ENCODE data around the gene FHAD1. TPM values are rescaled to one million over a fixed set of nuclear protein-coding genes. Genes with fewer than 3 reads are reported as not detected.

FHAD1 gene
- total and polyA plus RNA-seq, 2 donors (not counting 3 experiments of a cell fraction or from before 2014, with no cell fraction given) = 0.04 to 0.69 TPM

DNA sequence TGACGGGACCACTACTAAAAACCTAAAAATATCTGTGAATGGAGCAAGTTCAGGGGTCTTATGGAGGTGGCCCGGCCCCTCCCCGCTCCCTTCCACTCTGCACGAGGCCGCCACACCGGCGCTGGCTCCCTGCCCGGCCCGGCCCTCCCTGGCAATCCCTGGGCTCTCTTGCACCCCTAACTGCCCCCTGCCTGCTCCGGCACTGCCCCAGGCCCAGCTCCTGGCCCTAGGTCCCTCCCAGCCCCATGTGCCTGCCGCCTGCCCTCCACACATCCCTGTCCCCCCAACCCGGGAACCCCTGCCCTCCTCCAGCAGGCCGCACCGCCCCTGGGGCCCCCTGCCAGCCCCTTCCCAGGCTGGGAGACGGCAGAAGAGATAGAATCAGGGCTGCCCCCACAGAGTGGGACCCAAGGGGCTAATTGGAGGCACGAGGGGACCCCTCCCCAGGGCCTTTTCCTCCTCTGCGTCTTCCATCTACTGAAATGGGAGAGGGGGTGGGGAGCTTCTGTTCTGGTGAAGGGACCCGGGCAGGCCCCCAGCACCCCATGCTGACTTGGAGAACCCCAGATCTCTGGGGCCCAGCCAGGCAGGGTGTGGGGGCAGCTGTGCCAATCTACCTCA, 181.9 kb downstream of the FHAD1 start:
- Histone ChIP-seq H4K20me1 (replicated peaks; ENCODE audit: control insufficient read depth, extremely low read depth, insufficient read depth, low read length) (no peaks in the 10 kb centered on the region), H2AFZ (ENCODE audit: low read depth, low read length) (no peak overlapping the region), H3K9me1 (replicated peaks; ENCODE audit: control insufficient read depth, extremely low read depth, insufficient read depth, low read length) (no peaks in the 10 kb centered on the region), H3K27ac (ENCODE audit: insufficient read depth, low read depth, low read length) (no peak overlapping the region), H3K9me3 (replicated peaks; ENCODE audit: control insufficient read depth, insufficient read depth, low read length) (no peaks in the 10 kb centered on the region), H3K79me2 (ENCODE audit: control insufficient read depth, insufficient read depth, low read length) (peaks cover 13% of the 10 kb centered on the region), H3K4me1 (ENCODE audit: control insufficient read depth, extremely low read depth, insufficient read depth, low read length) (no peaks in the 10 kb centered on the region), H3K4me2 (ENCODE audit: insufficient read depth, low read length) (no peak overlapping the region), H3K36me3 (ENCODE audit: control insufficient read depth in 2 of 2, extremely low read depth in 1 of 2, insufficient read depth in 2 of 2, low read length in 2 of 2) (peaks cover 9 to 18% of the 10 kb centered on the region in 2 experiments), H3K9ac (replicated peaks; ENCODE audit: extremely low read depth, insufficient read depth, low read length) (no peak overlapping the region), H3K4me3 (replicated peaks in 1 of 3; ENCODE audit: insufficient read depth in 1 of 3, low read depth in 1 of 3, low read length in 3 of 3) (no peak overlapping the region), H3K27me3 (ENCODE audit: control insufficient read depth in 2 of 2, insufficient read depth in 2 of 2, low read length in 2 of 2) (no peaks in the 10 kb centered on the region)
- FAIRE-seq = no peak
- BruUV-seq (replicated peaks) = no TSS peak
- ChIA-PET CTCF (interaction anchor here (0.7 to 13.1 kb wide), 5 partner anchors 7 to 300 kb away, joined by 3 to 332 read pairs (median 6); no protein-coding TSS in a partner anchor), POLR2A (no interaction called here)
- dilution Hi-C loops (cut with MboI; ENCODE audit: extremely low pct_ligation_motif_present, low sequenced_read_pairs) = no loop called here
- TF ChIP-seq GATA2 (IDR thresholded peaks at IDR 0.05; ENCODE audit: insufficient read depth, insufficient read length, low read depth, low read length) (no peak), POLR2A (IDR thresholded peaks at IDR 0.05; ENCODE audit: low read depth, low read length) (no peak), JUN (IDR thresholded peaks at IDR 0.05; ENCODE audit: borderline replicate concordance, insufficient read depth, insufficient read length, low read depth) (no peak), POLR2AphosphoS5 (IDR thresholded peaks at IDR 0.05; ENCODE audit: insufficient read depth, low read depth, low read length) (no peak), EZH2 (IDR thresholded peaks at IDR 0.05; ENCODE audit: borderline replicate concordance, low read depth, low read length, severe bottlenecking) (no peak), MYC (IDR thresholded peaks at IDR 0.05; ENCODE audit: low read depth, low read length) (no peak), FOS (IDR thresholded peaks at IDR 0.05; ENCODE audit: borderline replicate concordance, insufficient read depth, low read length) (no peak)
- TF ChIP-seq, protein P1, sequence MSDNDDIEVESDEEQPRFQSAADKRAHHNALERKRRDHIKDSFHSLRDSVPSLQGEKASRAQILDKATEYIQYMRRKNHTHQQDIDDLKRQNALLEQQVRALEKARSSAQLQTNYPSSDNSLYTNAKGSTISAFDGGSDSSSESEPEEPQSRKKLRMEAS (IDR thresholded peaks at IDR 0.05; ENCODE audit: insufficient read depth, insufficient read length) = no peak
- TF ChIP-seq, protein P2, sequence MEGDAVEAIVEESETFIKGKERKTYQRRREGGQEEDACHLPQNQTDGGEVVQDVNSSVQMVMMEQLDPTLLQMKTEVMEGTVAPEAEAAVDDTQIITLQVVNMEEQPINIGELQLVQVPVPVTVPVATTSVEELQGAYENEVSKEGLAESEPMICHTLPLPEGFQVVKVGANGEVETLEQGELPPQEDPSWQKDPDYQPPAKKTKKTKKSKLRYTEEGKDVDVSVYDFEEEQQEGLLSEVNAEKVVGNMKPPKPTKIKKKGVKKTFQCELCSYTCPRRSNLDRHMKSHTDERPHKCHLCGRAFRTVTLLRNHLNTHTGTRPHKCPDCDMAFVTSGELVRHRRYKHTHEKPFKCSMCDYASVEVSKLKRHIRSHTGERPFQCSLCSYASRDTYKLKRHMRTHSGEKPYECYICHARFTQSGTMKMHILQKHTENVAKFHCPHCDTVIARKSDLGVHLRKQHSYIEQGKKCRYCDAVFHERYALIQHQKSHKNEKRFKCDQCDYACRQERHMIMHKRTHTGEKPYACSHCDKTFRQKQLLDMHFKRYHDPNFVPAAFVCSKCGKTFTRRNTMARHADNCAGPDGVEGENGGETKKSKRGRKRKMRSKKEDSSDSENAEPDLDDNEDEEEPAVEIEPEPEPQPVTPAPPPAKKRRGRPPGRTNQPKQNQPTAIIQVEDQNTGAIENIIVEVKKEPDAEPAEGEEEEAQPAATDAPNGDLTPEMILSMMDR (IDR thresholded peaks at IDR 0.05; ENCODE audit: extremely low read depth in 1 of 2, insufficient read depth in 1 of 2, low read depth in 1 of 2, low read length in 2 of 2) = no peak
- intact Hi-C loops (cut with micrococcal nuclease) = no loop called here
- no peak for DNase-seq (ENCODE audit: low read depth, low spot score)

Measured in endothelial cell of umbilical vein (primary cell).